Measurements from ENCODE around the gene RASSF5.

- TF ChIP-seq CTCF (conservative IDR thresholded peaks at IDR 0.05) (peak; percentile 93), EZH2 (IDR thresholded peaks at IDR 0.05; ENCODE audit: low read depth) (no peak)
Measured at GRCh38 chr1:206479183-206480125, 27.9 kb upstream of the RASSF5 start.

Measured in PC-9 (cell line).